ENCODE data around the gene CCSER2.
"Not testable (repeated sequence)": the region's sequence is repeated elsewhere in the genome, so short reads cannot be mapped to it uniquely, and the experiment has no call there.

CCSER2 gene

DNA sequence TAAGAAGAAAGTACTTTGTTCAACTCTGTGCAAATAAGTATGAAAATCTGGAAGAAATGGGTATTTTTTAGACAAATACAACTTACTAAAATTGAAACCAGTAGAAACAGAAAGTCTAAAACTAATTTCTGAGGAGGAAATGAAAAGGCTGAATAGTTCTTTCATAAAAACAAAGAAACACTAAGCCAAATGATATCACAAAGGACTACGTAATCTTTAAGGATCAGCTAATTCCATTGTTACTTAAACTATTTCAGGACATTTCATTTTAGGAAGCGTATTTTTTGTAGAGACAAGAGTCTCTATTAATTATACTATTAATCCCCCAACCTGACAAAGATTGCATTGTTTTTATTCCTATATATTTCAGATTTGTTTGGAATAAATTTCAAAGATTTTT lies 11.2 kb upstream of the CCSER2 start:
- DNase-seq: no peak

DNA sequence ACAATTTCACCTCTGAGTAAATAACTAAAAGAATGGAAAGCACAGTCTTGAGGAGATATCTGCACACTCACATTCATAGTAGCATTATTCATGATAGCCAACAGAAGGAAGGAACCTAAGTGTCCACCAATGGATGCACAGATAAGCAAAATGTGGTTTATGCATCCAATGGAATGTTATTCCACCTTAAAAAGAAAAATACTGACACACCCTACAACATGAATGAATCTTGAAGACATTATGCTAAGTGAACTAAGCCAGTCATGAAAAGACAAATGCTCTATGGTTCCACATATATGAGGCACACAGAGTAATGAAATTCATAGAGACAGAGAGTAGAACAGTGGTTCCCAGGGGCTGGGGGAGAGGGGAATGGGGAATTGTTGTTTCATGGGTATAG lies 6.5 kb upstream of the CCSER2 start:
- no peak for DNase-seq

DNA sequence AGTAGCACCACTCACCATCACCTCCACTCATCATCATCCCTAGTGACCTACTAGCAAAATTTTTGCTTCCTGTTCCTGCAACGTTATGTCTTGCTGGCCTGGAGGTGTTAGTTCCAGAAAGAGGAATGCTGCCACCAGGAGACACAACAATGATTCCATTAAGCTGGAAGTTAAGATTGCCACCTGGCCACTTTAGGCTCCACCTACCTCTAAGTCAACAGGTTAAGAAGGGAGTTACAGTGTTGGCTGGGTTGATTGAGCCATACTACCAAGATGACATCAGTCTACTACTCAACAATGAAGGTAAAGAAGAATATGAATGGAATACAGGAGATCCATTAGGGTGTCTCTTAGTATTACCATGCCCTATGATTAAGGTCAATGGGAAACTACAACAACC lies 4.8 kb upstream of the CCSER2 start:
- not testable (repeated sequence) for DNase-seq

DNA sequence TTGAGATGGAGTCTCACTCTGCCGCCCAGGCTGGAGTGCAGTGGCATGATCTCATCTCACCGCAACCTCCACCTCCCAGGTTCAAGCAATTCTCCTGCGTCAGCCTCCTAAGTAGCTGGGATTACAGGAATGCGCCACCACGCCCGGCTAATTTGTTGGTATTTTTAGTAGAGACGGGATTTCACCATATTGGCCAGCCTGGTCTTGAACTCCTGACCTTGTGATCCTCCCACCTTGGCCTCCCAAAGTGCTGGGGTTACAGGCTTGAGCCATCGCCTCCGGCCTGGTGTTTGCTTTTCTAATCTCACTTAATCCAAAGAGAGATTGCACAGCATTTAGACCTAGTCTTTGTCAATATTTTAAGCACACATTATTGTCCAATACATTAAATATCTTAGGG lies 1.4 kb upstream of the CCSER2 start:
- not testable (repeated sequence) for DNase-seq

DNA sequence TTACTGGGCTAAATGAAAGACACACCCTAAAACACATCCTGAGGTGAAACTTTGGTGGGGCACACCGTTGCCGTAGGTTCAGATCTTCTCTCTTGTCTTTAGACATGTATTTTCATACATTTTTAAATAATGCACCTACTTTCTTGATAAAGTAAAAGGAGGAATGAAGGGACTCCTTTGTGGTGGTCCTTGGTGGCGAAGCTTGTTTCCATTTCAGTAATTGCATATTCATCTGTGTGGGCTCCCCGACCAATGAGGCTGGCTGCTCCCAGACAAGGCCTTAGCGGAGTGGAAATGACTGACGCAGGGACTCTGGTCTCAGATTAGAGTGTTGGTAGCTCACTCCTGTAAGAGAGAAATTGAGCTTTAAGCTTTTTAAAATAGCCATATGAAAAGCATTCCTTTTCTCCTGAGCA lies 815 bp downstream of the CCSER2 start:
- DNase-seq: no peak

DNA sequence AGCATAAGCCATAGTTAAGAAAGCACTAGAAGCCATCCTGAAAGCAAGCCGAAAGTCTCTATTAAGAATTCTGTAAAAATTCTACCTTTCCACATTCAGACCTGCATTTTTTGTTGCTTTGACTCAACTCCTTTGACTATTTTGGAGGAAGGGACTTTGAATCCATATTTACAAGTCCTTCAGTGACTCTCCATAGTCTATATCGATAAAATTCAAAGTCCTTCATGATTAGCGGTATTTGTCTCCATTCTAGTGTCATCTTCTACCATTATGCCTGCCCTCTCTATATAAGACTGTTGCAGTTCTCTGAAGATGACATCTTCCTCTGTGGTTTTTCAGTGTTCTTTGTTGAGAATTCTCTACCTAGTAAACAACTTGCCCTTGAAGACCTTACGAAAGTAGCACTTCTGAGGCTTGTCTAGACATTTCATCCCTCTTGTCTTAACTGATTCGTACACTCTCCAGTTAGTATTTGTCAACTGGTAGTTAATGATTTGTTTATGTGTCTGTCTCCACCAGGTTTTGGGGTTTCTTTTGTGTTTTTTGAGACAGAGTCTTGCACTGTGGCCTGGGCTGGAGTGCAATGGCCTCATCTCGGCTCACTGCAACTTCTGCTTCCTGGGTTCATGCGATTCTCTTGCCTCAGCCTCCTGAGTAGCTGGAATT lies 1.7 kb downstream of the CCSER2 start:
- no peak for DNase-seq

DNA sequence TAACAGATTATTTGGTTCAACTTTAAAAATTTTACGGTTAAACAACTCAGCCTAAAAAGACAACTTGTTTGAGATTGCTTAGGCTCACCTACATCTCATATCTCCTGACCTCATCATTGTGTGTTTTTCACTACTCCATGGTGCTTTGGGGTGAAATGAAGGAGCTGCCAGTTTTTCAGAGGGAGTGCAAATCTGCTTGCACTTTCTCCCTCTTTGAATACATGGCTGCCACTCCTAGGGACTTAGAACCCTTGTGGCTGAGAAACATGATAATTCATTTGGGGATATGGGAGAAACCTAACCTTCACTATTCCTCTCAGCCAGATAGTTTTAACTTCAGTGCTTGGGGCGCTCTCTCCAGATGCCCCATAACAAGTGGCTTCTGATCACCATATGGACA lies 2.7 kb downstream of the CCSER2 start:
- no peak for DNase-seq

DNA sequence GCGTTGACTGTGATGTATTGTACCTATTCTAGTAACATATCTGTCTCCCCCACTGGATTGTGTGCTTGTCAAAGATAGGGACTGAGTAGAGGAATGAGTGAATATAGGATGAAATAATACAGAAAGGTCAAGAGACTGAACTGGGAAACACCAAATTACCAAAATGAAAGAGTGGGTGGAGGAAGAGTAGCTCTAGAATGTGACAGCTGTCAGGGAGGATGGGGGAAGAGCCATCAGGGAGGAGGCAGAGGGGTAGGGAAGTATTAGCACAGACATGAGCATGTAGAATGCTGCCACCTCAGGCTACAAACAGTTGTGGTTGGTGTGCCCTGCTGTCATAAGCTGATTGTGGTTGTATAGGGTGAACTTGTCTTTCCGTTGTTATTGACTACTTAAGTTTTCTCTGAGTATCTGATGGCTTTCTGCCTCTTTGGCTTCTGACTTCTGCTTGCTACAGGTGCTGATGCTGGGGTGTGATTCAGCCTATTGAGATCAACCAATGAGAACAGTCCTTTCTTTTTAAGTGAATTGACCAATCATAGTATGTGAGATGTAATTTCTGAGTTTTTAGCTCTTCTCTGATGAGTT lies 5.6 kb downstream of the CCSER2 start:
- DNase-seq: no peak

DNA sequence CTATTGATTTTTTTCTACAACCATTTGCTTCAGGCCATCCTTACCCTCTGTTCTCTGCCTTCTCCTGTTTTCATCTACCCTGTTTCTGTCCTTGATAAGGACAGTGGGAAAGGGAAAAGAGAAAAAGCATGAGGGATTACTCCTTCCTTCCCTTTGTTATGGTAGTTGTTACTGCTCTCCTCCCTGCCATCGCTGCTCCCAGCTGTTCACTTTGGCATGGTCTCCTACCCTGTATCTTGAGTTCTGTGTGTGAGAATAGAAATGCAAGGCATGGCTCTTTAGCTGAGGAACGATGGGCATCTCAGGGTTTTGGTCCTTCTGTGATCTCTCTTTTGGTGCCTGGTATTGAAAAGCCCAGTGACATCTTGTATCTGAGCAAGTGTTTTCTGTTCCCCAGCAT lies 6.4 kb downstream of the CCSER2 start:
- DNase-seq: no peak

DNA sequence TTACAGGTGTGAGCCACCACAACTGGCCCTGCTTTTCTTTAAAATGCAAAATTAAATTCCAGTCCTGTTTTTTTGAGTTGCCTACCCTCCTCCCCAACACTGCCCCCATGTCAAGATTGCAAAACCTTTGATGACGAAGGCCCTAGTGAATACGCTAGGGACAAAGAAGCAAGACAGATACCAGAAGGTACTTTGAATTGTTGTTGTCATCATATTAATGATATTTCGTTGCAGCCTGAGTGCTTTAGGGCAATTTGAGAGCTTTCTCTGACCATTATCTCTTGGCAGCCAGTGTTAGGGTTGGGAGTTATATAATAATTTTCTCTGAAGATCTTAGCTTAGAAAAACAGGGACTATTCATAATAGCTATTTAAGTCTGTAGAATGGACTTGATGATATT lies 7.1 kb downstream of the CCSER2 start:
- DNase-seq: no peak

DNA sequence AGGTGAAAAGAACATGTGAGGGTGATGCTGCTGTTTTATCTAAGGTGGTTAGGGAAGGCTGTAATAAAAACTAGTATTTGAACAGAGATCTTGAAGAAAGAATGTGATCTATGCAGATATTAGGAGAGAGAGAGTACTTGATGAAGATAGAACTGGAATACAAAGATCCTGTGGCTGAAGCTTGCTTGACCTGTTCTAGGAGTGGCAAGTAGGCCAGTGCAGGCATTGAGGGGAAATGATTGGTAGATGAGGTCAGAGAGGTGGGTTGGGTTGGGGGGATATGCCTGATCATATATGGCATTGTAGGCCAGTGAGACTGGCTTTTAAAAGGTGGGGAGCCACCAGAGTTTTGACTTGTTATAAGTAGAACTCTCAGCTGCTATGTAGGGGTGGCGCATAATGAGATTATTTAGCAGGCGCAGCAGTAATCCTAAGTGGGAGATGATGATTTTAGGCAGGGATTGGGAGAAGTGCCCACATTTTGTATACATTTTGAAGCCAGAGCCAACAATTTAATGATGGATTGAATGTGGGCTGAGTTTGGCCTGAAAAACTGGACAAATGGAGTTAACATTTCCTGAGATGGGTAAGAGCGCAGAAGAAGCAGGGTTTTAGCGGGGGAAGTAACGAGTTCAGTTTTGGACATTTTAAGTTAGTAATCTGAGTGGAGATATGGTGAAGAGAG lies 8.2 kb downstream of the CCSER2 start:
- DNase-seq: no peak

DNA sequence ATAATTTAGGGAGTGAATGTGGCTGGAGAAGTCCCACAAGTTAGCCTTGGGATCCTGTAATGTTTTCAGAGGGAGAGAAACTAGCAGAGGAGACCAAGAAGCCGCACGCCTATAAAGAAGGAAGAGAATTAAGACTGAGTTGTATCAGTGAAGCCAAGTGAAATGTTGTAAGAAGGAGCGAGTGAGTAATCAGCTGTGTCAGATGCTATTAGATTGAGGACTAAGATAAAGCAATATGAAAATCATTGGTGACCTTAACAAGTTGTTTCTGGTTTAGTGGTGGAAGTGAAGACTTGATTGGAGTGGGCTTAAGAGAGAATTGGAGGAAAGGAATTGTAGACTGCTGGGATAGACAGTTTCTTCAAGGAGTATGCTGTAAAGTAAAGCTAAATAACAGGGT lies 8.8 kb downstream of the CCSER2 start:
- DNase-seq: no peak

DNA sequence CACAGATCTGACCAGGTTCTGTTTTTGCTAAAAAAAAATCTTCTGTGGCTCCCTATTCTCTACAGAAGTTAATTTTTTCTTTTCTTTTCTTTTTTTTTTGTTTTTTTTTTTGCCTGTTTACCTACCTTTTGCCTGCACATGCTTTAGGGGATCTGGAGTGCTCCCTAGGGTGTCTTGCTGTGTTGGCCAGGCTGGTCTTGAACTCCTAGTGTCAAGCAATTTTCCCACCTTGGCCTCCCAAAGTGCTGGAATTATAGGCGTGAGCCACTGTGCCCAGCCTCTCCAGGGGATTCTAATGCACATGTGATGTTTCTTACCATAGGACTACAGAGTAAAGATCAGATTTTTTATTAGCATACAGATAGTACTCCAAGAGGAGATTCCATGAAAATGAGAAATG lies 10.6 kb downstream of the CCSER2 start:
- DNase-seq: no peak

DNA sequence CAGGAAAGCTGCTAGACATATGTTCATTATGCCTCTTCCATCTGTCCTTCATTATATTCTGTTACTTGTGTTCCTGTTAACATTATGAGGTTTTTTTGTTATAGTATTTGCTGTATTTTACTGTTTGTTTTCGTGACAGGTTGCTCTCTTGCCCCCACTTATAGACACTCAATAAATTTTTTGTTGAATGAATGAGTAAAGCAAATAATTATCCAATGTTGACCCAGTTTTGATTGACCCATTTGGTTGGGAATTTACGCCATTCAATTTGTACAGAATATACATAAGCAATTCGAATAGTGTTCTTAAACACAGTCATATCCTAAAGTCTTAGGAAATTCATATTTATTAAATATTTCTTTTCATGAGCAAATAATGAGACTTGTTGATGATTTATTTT lies 11.8 kb downstream of the CCSER2 start:
- DNase-seq: peak; percentile 55

DNA sequence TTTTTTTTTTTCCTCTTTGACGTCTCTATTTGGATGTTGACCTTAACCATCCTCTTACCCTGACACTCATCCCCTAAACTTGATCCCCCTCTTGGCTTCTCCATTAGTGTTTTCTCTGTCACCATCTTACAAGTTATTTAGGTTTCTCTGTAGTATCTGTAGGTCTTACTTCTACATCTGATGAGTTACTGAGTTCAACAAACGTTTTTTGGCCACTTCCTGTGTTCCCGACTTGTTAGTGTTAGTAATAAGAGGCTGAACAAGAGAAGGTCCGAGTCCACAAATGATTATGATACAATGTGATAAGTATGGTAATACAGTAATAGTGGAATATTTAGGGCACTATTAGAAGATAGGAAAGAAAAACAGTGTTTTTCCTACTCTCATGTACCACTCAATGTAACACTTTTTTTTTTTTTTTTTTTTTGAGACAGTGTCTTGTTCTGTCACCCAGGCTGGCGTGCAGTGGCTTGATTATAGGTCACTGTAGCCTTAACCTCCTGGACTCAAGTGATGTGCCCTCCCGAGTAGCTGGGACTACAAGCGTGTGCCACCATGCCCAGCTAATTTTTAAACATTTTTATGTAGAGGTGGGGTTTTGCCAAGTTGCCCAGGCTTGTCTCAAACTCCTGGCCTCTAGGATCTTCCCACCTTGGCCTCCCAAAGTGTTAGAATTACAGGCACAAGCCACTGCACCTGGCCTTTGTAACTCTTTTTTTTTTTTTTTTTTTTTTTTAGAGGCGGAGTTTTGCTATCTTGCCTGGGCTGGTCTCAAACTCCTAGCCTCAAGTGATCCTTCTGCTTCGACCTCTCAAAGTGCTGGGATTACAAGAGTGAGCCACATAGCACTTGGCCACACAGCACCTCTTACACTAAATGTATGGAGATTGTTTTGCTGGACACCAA lies 12.5 kb downstream of the CCSER2 start:
- DNase-seq: no peak

DNA sequence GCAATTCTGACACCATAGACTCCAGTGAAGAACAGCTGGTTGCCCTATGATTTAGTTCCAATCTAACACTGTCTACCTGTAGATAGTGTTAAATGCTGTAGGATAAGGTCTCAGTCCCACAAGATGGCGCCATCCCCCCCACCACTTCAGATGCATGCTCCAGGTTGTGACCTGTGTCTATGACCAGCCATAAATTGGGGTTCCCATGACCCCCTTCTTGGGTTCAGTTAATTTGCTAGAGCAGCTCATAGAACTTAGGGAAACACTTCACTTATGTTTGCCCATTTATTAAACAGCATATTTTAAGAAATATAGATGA lies 13.1 kb downstream of the CCSER2 start:
- no peak for DNase-seq

DNA sequence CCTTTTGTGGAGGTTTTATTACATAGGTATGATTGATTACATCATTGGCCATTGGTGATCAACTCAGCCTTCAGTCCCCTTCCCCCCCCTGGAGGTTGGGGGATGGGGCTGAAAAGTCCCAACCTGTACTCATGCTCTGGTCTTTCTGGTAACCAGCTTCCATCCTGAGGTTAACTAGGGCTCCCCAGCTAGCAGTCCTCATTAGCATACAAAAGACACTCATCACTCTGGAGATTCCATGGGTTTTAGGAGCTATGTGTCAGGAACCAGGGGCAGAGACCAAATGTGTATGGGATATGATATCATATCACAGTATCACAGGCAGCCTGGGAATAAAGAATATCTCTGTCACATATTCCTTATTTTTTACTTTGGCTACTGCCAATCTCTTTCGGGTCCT lies 13.6 kb downstream of the CCSER2 start:
- no peak for DNase-seq

DNA sequence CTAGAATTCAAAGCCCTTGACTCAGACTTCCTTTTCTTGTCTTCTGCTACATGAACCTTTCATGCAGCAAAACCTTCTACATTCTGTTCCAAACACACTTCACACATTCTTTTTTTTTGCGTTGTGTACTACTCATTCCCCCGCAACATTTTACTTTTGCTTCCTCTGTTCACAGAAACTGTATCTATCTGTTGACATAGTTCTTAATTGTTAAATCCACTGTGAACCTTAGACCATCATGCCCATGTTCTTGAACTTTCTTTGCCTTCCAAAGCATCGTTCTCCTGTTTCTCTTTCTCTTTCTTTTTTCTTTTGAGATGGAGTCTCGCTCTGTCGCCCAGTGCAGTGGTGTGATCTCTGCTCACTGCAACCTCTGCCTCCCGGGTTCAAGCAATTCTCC lies 14.2 kb downstream of the CCSER2 start:
- DNase-seq: no peak

DNA sequence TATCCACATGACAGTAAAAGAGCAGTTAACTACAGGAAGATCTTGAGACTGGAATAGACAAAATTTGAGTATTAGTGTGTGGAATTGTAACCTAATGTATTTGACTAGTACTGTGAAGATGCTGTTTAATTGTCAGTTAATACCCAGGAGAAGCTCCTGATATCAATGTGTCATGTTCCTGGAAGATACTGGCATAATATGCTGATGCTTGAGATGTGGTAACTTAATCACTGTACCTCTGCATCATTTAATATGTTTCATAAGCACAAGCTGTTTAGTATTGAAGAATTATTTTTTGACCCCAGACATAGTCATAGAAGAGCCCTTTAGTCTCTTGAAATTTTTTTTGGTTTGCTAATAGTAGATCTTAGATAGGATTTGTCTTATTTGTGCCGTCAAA lies 15.4 kb downstream of the CCSER2 start:
- no peak for DNase-seq

DNA sequence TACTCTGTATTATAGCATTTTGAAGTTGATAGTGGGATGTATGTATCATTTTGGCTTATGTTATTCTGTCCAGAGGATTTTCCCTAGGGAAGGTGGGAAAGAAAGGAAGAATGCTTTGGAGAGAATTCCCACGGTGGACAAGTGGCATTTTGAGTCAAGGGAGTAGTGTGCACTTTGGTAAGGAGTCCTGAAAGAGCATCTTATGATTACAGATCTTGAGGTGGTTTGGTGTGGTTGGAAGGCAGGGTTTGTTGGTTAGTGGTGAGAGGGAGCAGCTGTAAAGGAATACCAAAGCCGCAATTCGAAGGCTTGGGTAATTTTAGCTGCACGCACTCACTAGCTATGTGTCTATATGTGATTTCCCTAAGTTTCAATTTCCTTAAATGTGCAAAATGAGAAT lies 16.1 kb downstream of the CCSER2 start:
- DNase-seq: no peak

DNA sequence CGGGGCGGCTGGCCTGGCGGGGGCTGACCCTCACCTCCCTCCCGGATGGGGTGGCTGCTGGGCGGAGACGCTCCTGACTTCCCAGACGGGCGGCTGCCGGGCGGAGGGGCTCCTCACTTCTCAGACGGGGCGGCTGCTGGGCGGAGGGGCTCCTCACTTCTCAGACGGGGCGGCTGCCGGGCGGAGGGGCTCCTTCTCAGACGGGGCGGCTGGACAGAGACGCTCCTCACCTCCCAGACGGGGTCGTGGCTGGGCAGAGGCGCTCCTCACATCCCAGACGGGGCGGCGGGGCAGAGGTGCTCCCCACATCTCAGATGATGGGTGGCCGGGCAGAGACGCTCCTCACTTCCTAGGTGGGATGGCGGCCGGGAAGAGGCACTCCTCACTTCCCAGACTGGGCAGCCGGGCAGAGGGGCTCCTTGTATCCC lies 19.2 kb downstream of the CCSER2 start:
- DNase-seq: not testable (repeated sequence)

DNA sequence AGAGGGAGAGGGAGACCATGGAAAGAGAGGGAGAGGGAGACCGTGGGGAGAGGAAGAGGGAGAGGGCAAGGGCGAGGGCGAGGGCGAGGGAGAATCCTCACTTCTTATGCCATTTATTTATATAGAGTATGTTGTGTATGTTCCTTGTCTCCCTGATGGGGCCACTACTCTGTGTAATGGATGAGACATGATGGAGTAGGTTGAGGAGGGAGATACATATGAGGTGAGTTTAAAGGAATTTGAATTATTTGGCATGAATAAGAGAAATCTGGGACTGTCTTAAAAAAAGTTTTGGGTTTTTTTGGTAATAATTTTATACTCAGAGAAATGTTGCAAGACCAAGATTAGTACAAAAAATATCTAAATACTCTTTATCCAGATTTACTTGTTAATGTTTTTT lies 20.1 kb downstream of the CCSER2 start:
- DNase-seq: no peak

DNA sequence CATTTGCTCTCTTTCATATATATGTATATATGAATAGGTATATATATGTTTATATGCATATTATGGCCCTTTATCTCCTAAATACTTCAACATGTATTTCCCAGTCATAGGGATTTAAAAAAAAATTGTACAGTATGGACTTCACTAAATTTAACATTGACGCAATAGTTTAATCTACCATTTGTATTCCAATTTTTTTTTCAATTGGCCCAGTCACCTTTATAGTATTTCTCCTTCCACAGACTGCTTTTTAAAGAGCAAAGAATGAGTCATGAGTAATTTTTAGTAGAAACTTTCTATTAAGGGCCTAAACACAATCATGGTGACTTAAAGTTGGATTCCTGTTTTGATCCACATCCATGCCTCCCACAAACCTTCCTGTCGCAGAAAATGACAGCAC lies 20.5 kb downstream of the CCSER2 start:
- no peak for DNase-seq

All from NCI-H2029 (cell line).